ENCODE data around the gene MRPL53.

MRPL53 gene

GRCh38 chr2:74472086-74472944 lies at the start of gene MRPL53:
Gene MRPL53 (minus strand): TSS chr2:74472680. CDS start chr2:74472660, 20 bp downstream.
- peak; percentile 95 to 96 for DNase-seq

DNA sequence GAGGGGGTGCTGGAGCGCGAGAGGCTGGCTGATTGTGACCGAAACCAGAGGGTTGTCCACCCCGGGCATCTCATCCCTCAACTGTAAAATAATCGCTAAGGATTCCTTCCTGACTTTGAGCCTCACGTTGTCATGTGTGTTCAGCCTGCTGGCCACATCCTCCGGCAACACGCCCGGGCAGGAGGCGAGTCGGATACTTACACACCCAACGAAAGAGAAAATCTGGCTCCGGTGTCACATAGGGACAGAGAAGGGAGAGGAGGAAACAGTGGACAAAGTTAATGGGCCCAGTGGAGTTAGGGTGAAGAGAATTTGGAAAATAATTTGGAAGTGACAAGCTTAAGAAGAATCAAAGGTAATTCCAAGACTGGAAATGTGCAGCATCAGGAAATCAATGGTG lies 44.2 kb upstream of the MRPL53 start:
- DNase-seq: no peak

GRCh38 chr2:74515981-74516633 lies 43.6 kb upstream of the MRPL53 start:
- peak; percentile 80 for DNase-seq

DNA sequence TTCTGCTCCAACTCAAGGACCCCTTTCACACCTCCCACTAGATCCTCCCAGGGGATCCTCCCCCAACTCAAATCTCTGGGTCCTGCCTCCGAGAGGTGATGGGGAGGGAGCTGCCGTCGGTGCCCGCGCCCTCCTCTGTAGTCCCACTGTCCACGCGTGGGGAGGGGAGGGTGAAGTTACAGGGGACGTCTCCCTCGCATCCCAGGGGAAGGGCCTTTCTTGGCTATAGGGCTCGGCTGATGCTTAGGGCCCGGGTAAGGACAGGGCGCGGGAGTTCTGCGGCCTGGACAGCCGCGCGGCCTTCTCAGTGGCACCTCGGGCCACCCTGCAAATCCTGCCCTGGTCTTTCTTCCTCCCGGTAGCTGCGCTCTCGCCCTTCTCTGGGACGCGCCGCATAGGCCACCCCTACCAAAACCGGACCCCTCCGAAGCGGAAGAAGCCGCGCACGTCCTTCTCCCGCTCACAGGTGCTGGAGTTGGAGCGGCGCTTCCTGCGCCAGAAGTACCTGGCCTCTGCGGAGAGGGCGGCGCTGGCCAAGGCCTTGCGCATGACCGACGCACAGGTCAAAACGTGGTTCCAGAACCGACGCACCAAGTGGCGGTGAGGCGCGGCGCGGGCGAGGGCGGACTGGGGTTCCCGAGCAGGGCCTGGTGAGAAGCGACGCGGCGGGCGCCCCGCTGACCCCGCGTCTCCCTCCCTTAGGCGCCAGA lies 42.9 kb upstream of the MRPL53 start:
- DNase-seq: no peak

GRCh38 chr2:74514368-74515270 lies 42.1 kb upstream of the MRPL53 start, which contains the start of gene TLX2:
Gene TLX2 (plus strand): TSS chr2:74514450. CDS start chr2:74514807, 357 bp downstream.
- DNase-seq: no peak

- DNase-seq: peak in 1 of 2 donors; percentile 34
These were observed 41.3 kb upstream of the MRPL53 start for GRCh38 chr2:74513605-74514367.

DNA sequence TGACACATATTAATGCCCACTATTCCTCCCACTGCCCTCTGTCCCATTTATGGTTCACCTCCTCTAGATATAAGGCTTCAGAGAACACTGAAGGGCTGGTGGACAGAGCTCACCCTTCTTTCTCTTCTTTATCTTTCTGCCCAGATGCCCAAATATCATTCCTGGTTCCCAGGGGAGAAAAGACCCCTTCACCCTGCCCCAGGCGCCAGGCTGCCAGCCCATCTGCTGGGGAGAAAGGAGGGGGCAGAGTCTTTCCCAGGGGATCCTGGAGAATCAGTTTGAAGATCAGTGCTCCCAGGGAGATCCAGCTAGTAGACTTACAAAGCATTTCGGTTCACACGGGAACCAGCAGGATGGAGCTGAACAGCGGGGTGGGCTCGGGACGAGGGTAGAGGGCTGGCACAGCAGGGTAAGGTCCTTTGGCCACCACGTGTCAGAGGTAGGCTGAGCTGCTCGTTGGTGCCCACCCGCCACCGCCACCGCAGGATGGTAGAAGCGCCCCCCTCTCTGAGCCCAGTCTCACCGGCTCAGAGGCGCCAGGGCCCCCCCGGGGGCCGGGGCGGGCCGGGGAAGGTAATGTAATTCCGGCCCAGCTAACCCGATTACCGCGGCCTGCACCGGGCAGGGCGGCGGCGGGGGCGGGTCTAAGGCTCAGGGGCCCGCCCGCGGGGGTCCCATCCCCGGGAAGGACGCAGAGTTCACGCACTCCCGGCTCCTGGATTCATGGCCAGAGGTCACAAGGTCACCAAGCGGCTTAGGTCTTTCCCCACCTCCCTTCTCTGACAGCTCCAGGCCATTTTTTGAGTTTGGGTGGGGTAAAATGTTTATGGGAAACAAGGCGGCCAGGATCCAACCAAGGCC lies 40.5 kb upstream of the MRPL53 start:
- no peak for DNase-seq

DNA sequence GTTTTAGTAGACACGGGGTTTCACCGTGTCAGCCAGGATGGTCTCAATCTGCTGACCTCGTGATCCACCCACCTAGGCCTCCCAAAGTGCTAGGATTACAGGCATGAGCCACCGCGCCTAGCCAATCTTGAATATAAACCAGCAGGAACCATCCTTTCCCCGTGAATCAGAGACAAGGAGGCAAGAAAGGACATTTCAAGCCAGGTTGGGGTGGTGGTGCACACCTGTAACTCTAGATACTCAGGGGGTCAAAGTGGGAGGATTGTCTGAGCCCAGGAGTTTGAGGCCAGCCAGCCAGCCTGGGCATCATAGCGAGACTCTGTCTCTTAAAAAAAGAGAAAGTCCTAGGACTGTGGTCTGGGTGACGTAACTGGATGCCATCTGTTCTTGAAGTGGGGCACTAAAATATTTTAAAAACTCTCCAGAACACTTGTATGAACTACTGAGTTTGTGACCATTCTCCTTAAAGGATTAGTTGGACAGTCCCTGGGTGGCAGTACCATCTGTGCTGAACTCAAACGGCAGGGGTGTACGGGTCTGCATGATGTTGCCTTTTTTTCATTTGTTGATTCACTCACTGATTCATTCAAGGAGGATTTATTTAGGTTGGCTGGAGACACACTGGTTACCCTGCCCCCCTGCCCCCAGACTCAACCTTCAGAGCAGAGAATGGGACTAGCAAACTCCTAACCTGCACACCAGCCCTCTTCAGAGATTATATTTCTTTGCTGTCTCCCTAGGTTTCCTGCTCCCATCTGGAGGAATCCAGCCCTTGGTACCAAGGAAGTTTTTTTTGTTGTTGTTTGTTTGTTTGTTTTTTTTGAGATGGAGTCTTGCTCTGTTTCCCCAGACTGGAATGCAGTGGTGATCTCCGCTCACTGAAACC lies 38.9 kb upstream of the MRPL53 start:
- DNase-seq: no peak

- no peak for DNase-seq
These were observed 37.8 kb upstream of the MRPL53 start for GRCh38 chr2:74510272-74510671.

DNA sequence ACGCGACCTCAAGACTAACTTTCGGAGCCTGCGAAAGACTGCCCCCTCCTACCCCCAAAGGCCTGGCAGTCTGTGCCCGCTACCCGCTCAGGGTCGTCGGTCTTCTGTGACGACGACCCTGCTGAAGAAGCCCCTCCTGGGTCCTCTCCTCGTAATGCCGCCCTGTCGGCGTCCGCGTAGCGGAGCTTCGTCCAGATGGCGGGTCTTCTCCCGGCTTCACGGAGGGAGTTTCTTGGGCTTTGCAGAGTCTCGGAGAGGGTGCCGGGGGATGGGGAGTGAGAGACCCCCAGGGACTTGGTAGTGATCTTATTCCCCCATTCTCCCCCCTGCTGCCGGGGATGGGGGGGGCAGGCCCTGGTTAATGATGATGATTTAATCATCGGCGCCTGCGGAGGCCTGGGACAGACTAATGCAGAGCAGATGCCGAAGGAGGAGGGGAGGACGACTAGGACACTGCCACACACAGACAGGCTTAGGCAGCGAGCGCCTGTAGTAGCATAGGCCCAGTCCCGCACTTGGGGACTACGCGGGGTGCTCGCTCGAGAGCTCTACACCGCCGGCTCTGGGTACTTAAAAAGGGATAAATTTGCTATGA lies 35.5 kb upstream of the MRPL53 start:
- DNase-seq: peak in 1 of 2 donors; percentile 18

- peak; percentile 98 to 99 for DNase-seq
These were observed 34.9 kb upstream of the MRPL53 start, which contains the start of gene PCGF1 for GRCh38 chr2:74507145-74507925. Gene PCGF1 (minus strand): TSS chr2:74507695. CDS start chr2:74507668, 27 bp downstream.

GRCh38 chr2:74505448-74506246 lies 33.2 kb upstream of the MRPL53 start:
- DNase-seq: no peak

DNA sequence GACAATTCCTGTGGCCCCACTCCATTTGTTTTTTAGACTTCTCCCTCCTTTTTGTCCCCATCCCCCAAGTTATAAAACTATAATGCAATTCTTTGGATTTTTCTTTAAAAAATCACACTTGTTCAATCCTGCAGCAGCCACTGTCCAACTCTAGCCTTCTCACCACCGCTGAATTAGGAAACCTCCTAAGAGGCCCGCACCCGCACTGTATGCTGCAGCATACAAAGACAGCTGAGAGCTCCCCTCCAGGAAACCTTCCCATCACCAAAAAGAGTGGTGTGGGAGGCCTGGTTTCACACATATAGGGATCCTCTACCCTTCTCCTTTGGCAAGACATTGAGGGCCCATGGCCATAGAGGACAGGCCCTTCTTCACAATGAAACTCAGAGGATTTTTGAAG lies 32.1 kb upstream of the MRPL53 start:
- no peak for DNase-seq

- DNase-seq: no peak
These were observed 31.3 kb upstream of the MRPL53 start for GRCh38 chr2:74503506-74504475.

DNA sequence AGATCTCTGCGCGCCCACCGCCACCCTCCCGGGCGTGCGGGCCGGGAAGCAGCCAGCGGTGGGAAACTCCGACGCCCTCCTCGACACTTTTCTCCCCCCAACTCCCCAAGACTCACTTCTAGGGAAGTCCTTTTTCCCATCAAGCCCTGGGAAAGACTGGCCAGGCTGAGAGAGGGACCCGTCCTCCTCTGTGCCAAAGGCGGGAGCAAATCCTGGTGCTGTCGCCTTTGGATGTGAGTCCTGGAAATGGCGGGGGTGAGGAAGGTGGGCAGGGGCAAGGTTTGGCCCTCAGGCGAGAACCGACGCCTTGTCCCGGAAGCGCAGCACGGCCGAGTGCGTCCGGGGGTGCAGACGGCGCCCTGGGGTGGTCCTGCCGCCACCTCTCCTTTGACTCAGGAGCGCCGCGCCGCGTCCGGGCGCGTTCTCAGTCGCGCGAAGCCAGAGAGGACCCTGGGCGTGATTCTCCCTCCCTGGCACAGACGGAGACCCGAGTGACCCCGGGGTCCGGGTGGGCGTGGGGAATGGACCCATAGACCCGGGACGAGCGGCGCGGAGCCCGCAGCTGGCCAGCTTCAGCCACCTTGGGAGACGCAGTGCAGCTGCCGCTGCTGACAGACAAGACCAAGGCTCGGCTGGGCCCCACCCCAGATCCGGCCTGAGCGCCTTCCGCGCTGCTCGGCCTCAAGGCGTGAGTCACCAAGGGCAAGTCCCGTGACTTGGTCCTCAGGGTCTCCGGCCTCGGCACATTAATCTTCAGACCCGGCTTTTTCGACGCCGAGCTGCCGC lies 30.4 kb upstream of the MRPL53 start:
- peak; percentile 39 to 76 for DNase-seq

All from CD4-positive, alpha-beta T cell treated with Interleukin-4 for 1 hour (primary cell).